WI38 (cell line): ENCODE data around the gene PDE1A.

Source experiments
- H3K4me3 ChIP-seq: 2 replicates; pipeline ENCODE4 v1.5.1; 2011; ENCODE audit warnings: low read depth, mild to moderate bottlenecking, control low read depth, low read length
- CTCF ChIP-seq: IDR thresholded peaks from 2 replicates; pipeline ENCODE4 v1.5.1; 2012; ENCODE audit warnings: low read depth, mild to moderate bottlenecking, control low read depth, low read length

PDE1A gene

GRCh38 chr2:182165202-182165601 lies 261.6 kb downstream of the PDE1A start:
- no peak for TF ChIP-seq CTCF
- no peak overlapping the region for H3K4me3 ChIP-seq

GRCh38 chr2:182164686-182165085 lies 262.1 kb downstream of the PDE1A start:
- no peak overlapping the region for H3K4me3 ChIP-seq
- no peak for TF ChIP-seq CTCF

GRCh38 chr2:182163878-182164277 lies 263.0 kb downstream of the PDE1A start:
- TF ChIP-seq CTCF: no peak
- no peak overlapping the region for H3K4me3 ChIP-seq

GRCh38 chr2:182148344-182148743 lies 278.5 kb downstream of the PDE1A start:
- no peak for TF ChIP-seq CTCF
- no peak overlapping the region for H3K4me3 ChIP-seq

GRCh38 chr2:182144776-182145165 lies 282.1 kb downstream of the PDE1A start:
- TF ChIP-seq CTCF: no peak
- no peak overlapping the region for H3K4me3 ChIP-seq

- H3K4me3 ChIP-seq: no peak overlapping the region
- no peak for TF ChIP-seq CTCF
These were observed 282.6 kb downstream of the PDE1A start for GRCh38 chr2:182144041-182144775.

GRCh38 chr2:182142062-182142461 lies 284.8 kb downstream of the PDE1A start:
- TF ChIP-seq CTCF: no peak
- H3K4me3 ChIP-seq: no peak overlapping the region
